ENCODE results near the gene TSC22D2. TPM values are rescaled to one million over a fixed set of nuclear protein-coding genes. Genes with fewer than 3 reads are reported as not detected.
A peak's percentile ranks its signal among the peaks of the same experiment; 100 is the strongest.

TSC22D2 gene
- total RNA-seq, 1 experiment from 2014 or later = 20.0 TPM

GRCh38 chr3:150371741-150372254, 36.3 kb upstream of the TSC22D2 start (continued):
- TF ChIP-seq ZBTB33 (IDR thresholded peaks at IDR 0.05; ENCODE audit: extremely low read depth, insufficient replicate concordance, low read length) = no peak
- no peak for TF ChIP-seq ZFX (IDR thresholded peaks at IDR 0.05)
- peak; percentile 69 for TF ChIP-seq FOSL1 (IDR thresholded peaks at IDR 0.05; ENCODE audit: low read depth)
- TF ChIP-seq EZH2phosphoT487 (IDR thresholded peaks at IDR 0.05; ENCODE audit: borderline replicate concordance) = no peak
- no peak for TF ChIP-seq EZH2 (IDR thresholded peaks at IDR 0.05)
- TF ChIP-seq POLR2A (IDR thresholded peaks at IDR 0.05; ENCODE audit: borderline replicate concordance, extremely low read depth, insufficient read depth, insufficient read length) = peak; percentile 18
- TF ChIP-seq REST (IDR thresholded peaks at IDR 0.05; ENCODE audit: low read depth) = no peak
- no peak for TF ChIP-seq EGR1 (IDR thresholded peaks at IDR 0.05; ENCODE audit: low read depth)
- TF ChIP-seq CTCF (IDR thresholded peaks at IDR 0.05 in 2 of 3, conservative IDR thresholded peaks at IDR 0.05 in 1 of 3; ENCODE audit: borderline replicate concordance in 1 of 3, insufficient read depth in 1 of 3, low read depth in 2 of 3, low read length in 2 of 3) = no peak

Measured in HCT116 (cell line).